Transverse colon (tissue), 4 donors: ENCODE measurements around the gene ARHGAP22. TPM values are rescaled to one million over a fixed set of nuclear protein-coding genes. Genes with fewer than 3 reads are reported as not detected.

Experiments used
- DNase-seq: peaks from one replicate; pipeline ENCODE4 v3.0.0-alpha.2; 2019
- H3K27ac ChIP-seq, 4 donors: fragments of 200-600 bp; sonication (generic); 2 replicates each; pipeline ENCODE4 v1.5.1; 2016 to 2018; ENCODE audit warnings: inconsistent platforms in 4 of 4
- H3K27me3 ChIP-seq: fragments of 200-600 bp; sonication (generic); 2 replicates; pipeline ENCODE4 v1.5.1; 2017; ENCODE audit warnings: inconsistent platforms
- H3K36me3 ChIP-seq, 4 donors: fragments of 200-600 bp; sonication (generic); 2 replicates each; pipeline ENCODE4 v1.5.1; 2017 to 2019; ENCODE audit warnings: inconsistent platforms in 4 of 4
- H3K4me1 ChIP-seq, 4 donors: fragments of 200-600 bp; sonication (generic); 2 replicates each; pipeline ENCODE4 v1.5.1; 2017 to 2020; ENCODE audit warnings: inconsistent platforms in 4 of 4
- H3K4me3 ChIP-seq, 4 donors: fragments of 200-600 bp; sonication (generic); 1 replicate in 1 of 4; 2 replicates in 3 of 4; pipeline versions ENCODE4 v1.5.1 to v1.6.1; 2017 to 2019; ENCODE audit warnings: inconsistent platforms in 4 of 4
- H3K9me3 ChIP-seq, 2 donors: fragments of 200-600 bp; sonication (generic); 2 replicates each; pipeline ENCODE4 v1.5.1; 2017 to 2019; ENCODE audit warnings: inconsistent platforms in 2 of 2
- CTCF ChIP-seq, 5 experiments: fragments of 200-600 bp in 3 of 5; fragments of 450-650 bp in 2 of 5; sonication (generic) in 3 of 5; IDR thresholded peaks; 1 replicate in 2 of 5; 2 replicates in 3 of 5; pipeline ENCODE4 v1.5.1; 2016 to 2017; ENCODE audit warnings: antibody characterized with exemption in 5 of 5, inconsistent platforms in 3 of 5, mild to moderate bottlenecking in 2 of 5, moderate library complexity in 1 of 5
- EP300 ChIP-seq: sonication (generic); formaldehyde crosslinking; IDR thresholded peaks from one replicate; pipeline ENCODE4 v1.6.1; 2017; ENCODE audit warnings: antibody characterized with exemption, low read depth
- POLR2A ChIP-seq: fragments of 450-650 bp; IDR thresholded peaks from one replicate; pipeline ENCODE4 v1.6.1; 2016; ENCODE audit warnings: antibody characterized with exemption, mild to moderate bottlenecking, moderate library complexity
- POLR2AphosphoS5 ChIP-seq, 3 donors: sonication (generic); formaldehyde crosslinking; IDR thresholded peaks; one replicate each; pipeline ENCODE4 v1.6.1; 2016; ENCODE audit warnings: antibody characterized with exemption in 3 of 3
- WGBS, 2 donors: methylation state at CpG; one replicate each; pipeline ENCODE4 v1.1.5; 2018; ENCODE audit warnings: low coverage in 1 of 2; 5-methylcytosine and 5-hydroxymethylcytosine counted together
- in situ Hi-C, 4 donors: fragments of 200-750 bp; cut with MboI; loops; one replicate each; pipeline versions ENCODE4 v1.15.0 to v1.15.1; 2017; ENCODE audit warnings: low sequenced_read_pairs in 3 of 4, low pct_ligation_motif_present in 1 of 4, low pct_unique_long_range_greater_than_20kb in 1 of 4
- intact Hi-C: fragments of 100-400 bp; cut with DNase I; formaldehyde crosslinking; loops from one replicate; pipeline ENCODE4 v1.15.1; 2023; ENCODE audit warnings: low total_unique reads
- total RNA-seq, 4 donors: library from RNA; depleted of rRNA; stranded (reverse); fragments of >200 nt; gene quantifications; one replicate each; pipeline ENCODE4 v1.1.0, GENCODE V29; 2016

Gene ARHGAP22
- total RNA-seq, 4 donors from 2014 or later = 1.4 to 3.4 (median 1.7) TPM; not detected in 1

- intact Hi-C loops = no loop called here
- no peaks in the 10 kb centered on the region for H3K27me3 ChIP-seq
- H3K4me3 ChIP-seq = no peak overlapping the region
- no peaks in the 10 kb centered on the region for H3K36me3 ChIP-seq
- no peaks in the 10 kb centered on the region for H3K9me3 ChIP-seq
- H3K4me1 ChIP-seq = peaks cover 0 to 5% (median 0%) of the 10 kb centered on the region in 4 donors
- no peak for TF ChIP-seq CTCF (IDR thresholded peaks at IDR 0.05)
- TF ChIP-seq POLR2A = no peak
- TF ChIP-seq POLR2AphosphoS5 (IDR thresholded peaks at IDR 0.05) = no peak
- no peak for TF ChIP-seq EP300
- 74% methylated on average over 3 of the region's 3 CpGs; no CpG with 5 or more reads in 1 of the 2 donors for WGBS, 2 donors
- H3K27ac ChIP-seq = no peak overlapping the region
- DNase-seq = no peak
- in situ Hi-C loops = loop anchor here in 3 of 4 donors (5.0 to 10.0 kb wide), 2 partner anchors 100 to 103 kb away; no protein-coding TSS in a partner anchor
These were observed 50.2 kb downstream of the ARHGAP22 start for GRCh38 chr10:48554656-48555055.

- in situ Hi-C loops (loop anchor here in 3 of 4 donors (5.0 to 10.0 kb wide), 2 partner anchors 101 to 103 kb away; no protein-coding TSS in a partner anchor), intact Hi-C loops (no loop called here)
- Histone ChIP-seq H3K9me3 (no peaks in the 10 kb centered on the region), H3K27me3 (no peaks in the 10 kb centered on the region), H3K4me1 (peaks cover 0 to 5% (median 0%) of the 10 kb centered on the region in 4 donors), H3K27ac (no peak overlapping the region), H3K4me3 (no peak overlapping the region), H3K36me3 (no peaks in the 10 kb centered on the region)
- DNase-seq = no peak
- WGBS, 2 donors = 86% methylated on average over 3 of the region's 3 CpGs; no CpG with 5 or more reads in 1 of the 2 donors
- TF ChIP-seq EP300 = no peak
- no peak for TF ChIP-seq CTCF (IDR thresholded peaks at IDR 0.05)
- TF ChIP-seq POLR2A = no peak
- TF ChIP-seq POLR2AphosphoS5 (IDR thresholded peaks at IDR 0.05) = no peak
These were observed 50.6 kb downstream of the ARHGAP22 start for GRCh38 chr10:48554246-48554645.

GRCh38 chr10:48552946-48553564, 51.8 kb downstream of the ARHGAP22 start:
- in situ Hi-C loops = loop anchor here in 3 of 4 donors (5.0 to 10.0 kb wide), 2 partner anchors 102 to 104 kb away; no protein-coding TSS in a partner anchor
- no peaks in the 10 kb centered on the region for H3K27me3 ChIP-seq
- no peaks in the 10 kb centered on the region for H3K9me3 ChIP-seq
- 92% methylated on average over 11 of the region's 13 CpGs; no CpG with 5 or more reads in 1 of the 2 donors for WGBS, 2 donors
- TF ChIP-seq POLR2AphosphoS5 (IDR thresholded peaks at IDR 0.05) = no peak
- no peak for TF ChIP-seq CTCF (IDR thresholded peaks at IDR 0.05)
- no peak for TF ChIP-seq POLR2A
- TF ChIP-seq EP300 = no peak
- H3K4me1 ChIP-seq = peaks cover 0 to 5% (median 0%) of the 10 kb centered on the region in 4 donors
- no peaks in the 10 kb centered on the region for H3K36me3 ChIP-seq
- H3K4me3 ChIP-seq = no peak overlapping the region
- no peak for DNase-seq
- intact Hi-C loops = no loop called here
- H3K27ac ChIP-seq = no peak overlapping the region

- Histone ChIP-seq H3K27ac (no peak overlapping the region), H3K4me3 (no peak overlapping the region), H3K27me3 (no peaks in the 10 kb centered on the region), H3K9me3 (no peaks in the 10 kb centered on the region), H3K4me1 (peaks cover 0 to 5% (median 0%) of the 10 kb centered on the region in 4 donors), H3K36me3 (no peaks in the 10 kb centered on the region)
- intact Hi-C loops (loop anchor here (2.0 kb wide), 1 partner anchor 105 kb away; no protein-coding TSS in a partner anchor), in situ Hi-C loops (loop anchor here in 3 of 4 donors (5.0 to 10.0 kb wide), 2 partner anchors 103 to 105 kb away; no protein-coding TSS in a partner anchor)
- no peak for TF ChIP-seq EP300
- TF ChIP-seq CTCF (IDR thresholded peaks at IDR 0.05) = peak; percentile 47 to 62 (median 59)
- DNase-seq = no peak
- WGBS, 2 donors = 0 to 39% methylated on average over 3 to 7 of the region's 7 CpGs
These were observed 52.8 kb downstream of the ARHGAP22 start for GRCh38 chr10:48551861-48552591.
